Activated CD4-positive, alpha-beta T cell treated with anti-CD3 and anti-CD28 coated beads for 1 hour (primary cell): ENCODE results near the gene GAS7.

ENCODE experiments used
- DNase-seq: peaks from one replicate; pipeline ENCODE4 v3.0.0-alpha.2; 2020

Gene GAS7

GRCh38 chr17:9973669-9974447 is 224.5 kb downstream of the GAS7 start:
- no peak for DNase-seq

GRCh38 chr17:9971991-9972390 is 226.4 kb downstream of the GAS7 start:
- DNase-seq = no peak

GRCh38 chr17:9969301-9969935 is 229.0 kb downstream of the GAS7 start:
- no peak for DNase-seq

- no peak for DNase-seq
These were observed 229.5 kb downstream of the GAS7 start for GRCh38 chr17:9968881-9969280.

GRCh38 chr17:9968008-9968407 is 230.4 kb downstream of the GAS7 start:
- no peak for DNase-seq

- DNase-seq = no peak
These were observed 238.9 kb downstream of the GAS7 start for GRCh38 chr17:9959377-9959981.

GRCh38 chr17:9958586-9959281 is 239.7 kb downstream of the GAS7 start:
- DNase-seq = no peak

- no peak for DNase-seq
These were observed 241.2 kb downstream of the GAS7 start for GRCh38 chr17:9957244-9957643.

GRCh38 chr17:9956474-9957131 is 241.8 kb downstream of the GAS7 start:
- no peak for DNase-seq

GRCh38 chr17:9953492-9953891 is 244.9 kb downstream of the GAS7 start:
- no peak for DNase-seq

GRCh38 chr17:9951803-9952202 is 246.6 kb downstream of the GAS7 start:
- DNase-seq = no peak

GRCh38 chr17:9948928-9949327 is 249.5 kb downstream of the GAS7 start:
- no peak for DNase-seq

- no peak for DNase-seq
These were observed 253.7 kb downstream of the GAS7 start for GRCh38 chr17:9944704-9945103.

GRCh38 chr17:9943343-9943742 is 255.1 kb downstream of the GAS7 start:
- no peak for DNase-seq

- no peak for DNase-seq
These were observed 255.5 kb downstream of the GAS7 start for GRCh38 chr17:9942885-9943284.

- DNase-seq = no peak
These were observed 257.1 kb downstream of the GAS7 start for GRCh38 chr17:9941305-9941704.

GRCh38 chr17:9940841-9941240 is 257.6 kb downstream of the GAS7 start:
- DNase-seq = no peak

- no peak for DNase-seq
These were observed 259.6 kb downstream of the GAS7 start for GRCh38 chr17:9938764-9939163.

GRCh38 chr17:9937901-9938300 is 260.5 kb downstream of the GAS7 start:
- DNase-seq = no peak

GRCh38 chr17:9937241-9937761 is 261.1 kb downstream of the GAS7 start:
- DNase-seq = no peak

- no peak for DNase-seq
These were observed 262.3 kb downstream of the GAS7 start for GRCh38 chr17:9936095-9936494.

- no peak for DNase-seq
These were observed 263.0 kb downstream of the GAS7 start for GRCh38 chr17:9935408-9935807.

GRCh38 chr17:9934331-9934730 is 264.1 kb downstream of the GAS7 start:
- DNase-seq = no peak
